ENCODE measurements around the gene THAP4.

Gene THAP4

GRCh38 chr2:241547781-241548450, 89.0 kb downstream of the THAP4 start:
- DNase-seq (ENCODE audit: low spot score) = no peak

DNA sequence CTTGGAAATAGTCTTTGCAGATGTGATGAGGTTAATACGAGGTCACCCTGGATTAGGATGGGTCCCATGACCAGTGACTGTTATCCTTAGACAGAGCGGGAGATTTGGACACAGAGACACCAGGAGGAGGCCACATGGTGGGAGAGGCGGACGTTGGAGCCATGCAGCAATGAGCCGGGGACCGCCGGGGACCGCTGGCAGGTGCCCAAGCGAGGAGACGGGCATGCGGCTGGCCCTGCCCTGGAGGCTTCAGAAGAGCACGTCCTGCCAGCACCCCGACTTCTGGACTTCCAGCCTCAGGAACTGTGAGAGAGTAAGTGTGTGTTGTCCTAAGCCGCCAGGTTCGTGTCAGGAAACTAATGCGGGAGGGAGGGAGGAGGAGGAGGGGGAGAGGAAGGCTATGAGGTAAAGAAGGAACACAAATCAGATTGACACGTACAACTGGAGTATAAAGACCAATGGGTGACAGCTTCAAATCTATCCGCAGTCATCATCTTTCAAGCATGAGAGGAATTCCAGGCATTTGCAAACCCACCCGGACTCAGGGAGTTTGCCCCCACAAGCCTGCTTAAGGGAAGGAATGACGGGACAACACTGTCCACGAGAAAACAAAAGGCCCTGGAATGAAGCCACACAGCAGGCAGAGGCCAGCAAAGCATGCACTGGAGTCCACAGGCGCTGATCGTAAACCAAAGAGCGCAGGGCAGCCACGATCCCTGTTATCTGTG, 90.0 kb downstream of the THAP4 start:
- DNase-seq (ENCODE audit: low spot score) = no peak

- DNase-seq (ENCODE audit: low spot score) = no peak
These were observed 91.2 kb downstream of the THAP4 start for GRCh38 chr2:241545523-241546473.

GRCh38 chr2:241545106-241545505, 91.9 kb downstream of the THAP4 start:
- no peak for DNase-seq (ENCODE audit: low spot score)

GRCh38 chr2:241542278-241542605, 94.7 kb downstream of the THAP4 start:
- DNase-seq (ENCODE audit: low spot score) = no peak

GRCh38 chr2:241541564-241542277, 95.2 kb downstream of the THAP4 start:
- no peak for DNase-seq (ENCODE audit: low spot score)

DNA sequence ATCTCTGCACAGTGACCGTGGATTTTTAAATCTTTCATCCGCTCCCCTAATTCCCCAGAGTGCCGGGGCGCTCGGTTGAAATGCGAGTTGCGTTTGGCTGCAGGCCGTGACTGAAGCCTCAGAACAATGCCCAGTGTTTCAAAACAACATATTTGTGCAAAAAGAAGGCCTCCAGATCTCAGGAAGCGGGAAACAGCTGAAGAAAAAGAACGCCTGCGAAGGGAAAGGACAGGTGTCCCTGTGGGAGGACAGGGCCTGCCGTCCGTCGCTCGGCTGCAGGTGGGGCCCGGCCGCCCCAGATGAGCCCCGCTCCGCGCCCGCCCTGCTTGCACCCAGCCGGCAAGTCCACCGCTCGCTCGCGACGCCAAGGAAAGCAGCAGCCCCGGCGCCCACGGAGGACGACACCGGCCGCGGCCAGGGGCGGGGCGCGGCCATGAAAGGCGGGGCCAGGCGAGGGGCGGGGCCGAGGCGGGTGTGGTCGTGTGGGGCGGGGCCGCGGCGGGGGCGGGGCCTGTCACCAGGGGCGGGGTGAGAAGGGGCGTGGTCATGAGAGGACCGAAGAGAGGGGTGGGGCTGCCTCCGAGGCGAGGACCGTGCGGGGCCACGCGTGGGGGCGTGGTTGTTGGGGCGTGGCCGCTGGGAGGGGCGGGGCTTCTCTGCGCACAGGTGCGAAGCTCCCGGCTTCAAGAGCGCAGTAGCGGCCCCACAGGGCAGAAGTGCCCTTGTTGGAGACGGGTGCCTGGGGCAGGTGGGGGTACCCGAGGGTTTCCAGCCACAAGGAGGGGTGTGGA, 96.0 kb downstream of the THAP4 start:
- peak; percentile 48 for DNase-seq (ENCODE audit: low spot score)

DNA sequence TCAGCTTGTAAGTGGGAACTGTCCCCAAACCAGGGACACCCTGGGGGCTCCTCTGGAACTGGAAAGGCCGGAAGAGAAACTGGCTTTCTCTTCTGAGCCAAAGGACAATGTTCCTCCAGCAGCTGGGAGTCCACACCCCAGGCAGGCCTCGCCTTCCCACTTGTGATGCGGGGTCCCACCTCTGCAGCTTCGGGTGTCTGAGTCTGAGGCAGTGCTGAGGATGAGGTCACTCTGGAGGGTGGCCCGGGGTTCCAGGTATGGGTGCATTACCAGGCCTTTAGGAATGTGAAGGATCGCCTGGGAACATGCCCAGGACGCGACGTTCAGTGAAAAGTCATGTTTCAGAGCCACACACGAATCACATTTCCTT, 96.6 kb downstream of the THAP4 start:
- no peak for DNase-seq (ENCODE audit: low spot score)

- no peak for DNase-seq (ENCODE audit: low spot score)
These were observed 97.2 kb downstream of the THAP4 start for GRCh38 chr2:241539616-241540374.

GRCh38 chr2:241538838-241539615, 97.9 kb downstream of the THAP4 start:
- no peak for DNase-seq (ENCODE audit: low spot score)

GRCh38 chr2:241535871-241536655, 100.9 kb downstream of the THAP4 start:
- DNase-seq (ENCODE audit: low spot score) = no peak

GRCh38 chr2:241534701-241535375, 102.1 kb downstream of the THAP4 start:
- DNase-seq (ENCODE audit: low spot score) = no peak

All from putamen (tissue), 1 donor.